Activated gamma-delta T cell (primary cell): ENCODE results near the gene EFCAB8.
"Not testable (repeated sequence)": the region's sequence is repeated elsewhere in the genome, so short reads cannot be mapped to it uniquely, and the experiment has no call there.

Experiments
- DNase-seq: peaks from one replicate; lab custom pipeline; 2025; lab: John Stamatoyannopoulos, UW

The EFCAB8 gene

DNA sequence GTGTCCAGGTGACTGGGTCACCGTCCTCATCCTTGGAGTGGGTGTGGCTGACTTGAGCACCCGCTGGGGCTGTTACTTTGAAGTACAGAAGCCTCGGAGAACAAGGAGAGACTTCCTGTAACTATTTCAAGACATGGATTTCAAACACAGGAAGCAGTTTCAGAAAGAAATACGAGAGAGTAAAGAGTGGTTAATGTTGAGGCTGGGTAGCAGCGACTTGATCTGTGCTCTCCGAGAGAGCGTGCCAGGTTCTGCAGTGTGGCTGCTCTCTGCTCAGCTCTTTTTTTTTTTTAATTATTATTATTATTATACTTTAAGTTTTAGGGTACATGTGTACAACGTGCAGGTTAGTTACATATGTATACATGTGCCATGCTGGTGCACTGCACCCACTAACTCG, 17.5 kb upstream of the EFCAB8 start:
- no peak for DNase-seq

DNA sequence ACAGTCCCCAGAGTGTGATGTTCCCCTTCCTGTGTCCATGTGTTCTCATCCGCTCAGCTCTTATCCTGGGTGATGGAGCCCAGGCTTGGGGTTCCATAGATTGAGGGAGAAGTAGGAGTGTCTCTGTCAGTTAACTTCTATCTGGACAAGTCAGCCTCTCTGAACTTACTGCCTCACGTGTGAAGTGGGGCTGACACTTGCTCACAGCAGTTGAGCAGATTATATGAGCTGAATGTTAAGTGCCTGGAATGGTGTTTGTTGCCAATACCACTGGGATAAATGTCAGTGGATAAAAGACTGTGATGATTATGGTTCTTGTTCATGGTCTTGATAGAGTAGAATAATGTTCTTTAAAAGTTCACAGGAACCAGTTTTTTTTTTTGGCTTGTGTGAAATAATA, 17.1 kb upstream of the EFCAB8 start:
- no peak for DNase-seq

DNA sequence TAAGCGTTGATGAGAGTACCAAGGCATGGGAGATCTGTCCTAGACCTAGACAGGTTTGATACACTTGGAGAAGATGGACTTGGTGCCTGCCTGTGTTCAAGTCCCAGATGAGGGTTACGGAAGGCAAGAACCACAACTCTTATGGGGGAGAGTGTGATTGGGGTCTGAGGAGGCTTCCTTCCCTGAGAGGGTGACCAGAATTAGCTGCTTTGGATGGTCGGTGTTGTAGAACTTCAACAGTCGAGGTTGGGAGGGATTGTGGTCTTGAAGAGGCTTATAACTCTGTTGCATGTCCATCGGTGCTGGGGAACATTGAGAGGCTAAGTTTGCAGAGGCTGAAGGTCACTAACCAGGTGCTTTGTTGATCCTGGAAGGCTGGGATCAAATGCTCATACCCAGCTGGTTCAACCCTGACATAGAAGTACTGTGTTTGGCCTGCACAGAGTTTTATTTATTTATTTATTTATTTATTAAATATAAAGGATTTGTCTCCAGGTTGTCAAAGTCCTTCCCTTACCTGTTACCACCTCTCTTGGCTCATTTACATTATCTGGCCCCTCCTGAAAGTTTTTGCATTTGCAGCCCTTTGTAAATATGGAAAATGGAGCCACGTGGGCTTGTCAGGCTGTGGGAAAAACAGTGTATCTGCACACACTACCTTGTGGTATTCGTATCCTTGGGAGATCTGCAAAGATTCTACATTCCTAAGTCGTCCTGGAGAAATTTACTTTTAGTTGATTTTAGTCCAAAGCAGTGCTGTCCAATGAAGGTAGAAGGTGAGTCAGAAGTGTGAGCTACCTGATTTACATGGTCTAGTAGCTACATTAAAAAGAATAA, 15.8 kb upstream of the EFCAB8 start:
- DNase-seq: no peak

DNA sequence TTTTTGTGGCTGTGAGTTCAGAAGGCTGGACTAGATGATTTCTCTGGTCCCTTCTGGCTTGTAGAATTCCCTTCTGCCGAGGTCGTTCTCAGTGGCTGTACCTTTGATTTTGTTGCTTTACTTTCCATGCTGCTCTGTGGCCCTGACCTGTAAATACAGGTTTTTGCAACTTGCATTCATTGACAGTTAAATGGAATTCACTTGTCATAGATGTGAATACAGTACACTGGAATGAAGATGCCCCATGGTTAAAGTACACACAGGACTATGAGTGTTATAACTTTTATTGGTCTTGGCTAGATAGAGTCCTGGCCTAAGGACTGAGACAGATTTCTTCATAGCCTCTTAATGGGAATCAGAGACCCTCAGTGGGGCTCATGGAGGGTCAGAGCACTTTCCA, 12.9 kb upstream of the EFCAB8 start:
- DNase-seq: no peak

DNA sequence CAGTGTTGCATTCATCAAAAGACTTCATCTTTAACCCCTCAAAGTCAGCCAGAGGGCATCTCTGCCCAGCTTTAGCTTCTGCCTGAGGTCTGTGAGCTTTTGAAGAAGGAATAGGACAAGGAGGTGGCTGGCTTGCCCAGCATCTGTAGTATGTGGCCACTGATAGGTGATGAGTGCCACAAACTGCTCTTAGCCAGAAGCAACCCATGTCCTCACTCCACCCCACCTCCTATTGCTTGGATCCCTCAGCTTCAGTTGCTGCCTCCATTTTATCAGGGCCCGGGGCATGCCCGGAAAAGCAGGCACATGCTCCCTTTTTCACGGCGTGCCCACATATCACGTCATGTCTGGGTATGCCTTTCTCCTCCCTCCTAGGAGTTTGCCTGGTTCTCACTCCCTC, 11.9 kb upstream of the EFCAB8 start:
- DNase-seq: no peak

DNA sequence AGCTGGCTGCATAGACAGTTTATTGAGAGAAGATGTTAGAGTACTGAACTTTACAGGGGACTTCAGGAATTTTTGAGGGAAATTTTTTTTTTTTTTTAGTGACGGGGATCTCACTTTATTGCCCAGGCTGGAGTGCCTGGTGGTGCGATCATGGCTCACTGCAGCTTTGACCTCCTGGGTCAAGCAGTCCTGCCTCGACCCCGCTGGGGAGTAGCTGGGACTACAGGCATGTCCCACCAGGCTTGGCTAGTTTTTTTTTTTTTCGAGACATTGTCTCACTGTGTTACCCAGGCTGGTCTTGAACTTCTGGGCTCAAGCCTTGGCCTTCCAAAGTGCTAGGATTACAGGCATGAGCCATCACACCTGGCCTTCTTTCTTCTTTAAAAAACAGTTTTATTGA, 10.8 kb upstream of the EFCAB8 start:
- DNase-seq: no peak

DNA sequence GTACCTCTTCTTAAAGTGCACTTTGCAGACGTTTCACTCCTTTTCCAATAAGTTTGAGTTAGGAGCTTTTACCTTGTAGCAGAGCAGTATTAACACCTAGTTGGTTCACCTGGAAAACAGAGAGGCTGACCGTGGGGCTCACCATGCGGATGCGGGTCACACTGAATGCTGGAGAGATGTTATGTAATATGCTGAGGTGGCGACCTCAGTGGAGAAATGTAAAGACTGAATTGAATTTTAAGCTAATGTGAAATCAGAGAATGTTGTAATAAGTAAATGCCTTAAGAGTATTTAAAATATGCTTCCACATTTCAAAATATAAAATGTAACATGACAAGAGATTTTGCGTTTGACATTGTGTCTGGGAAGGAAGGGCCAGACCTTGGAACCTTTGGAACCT, 9.9 kb upstream of the EFCAB8 start:
- no peak for DNase-seq

DNA sequence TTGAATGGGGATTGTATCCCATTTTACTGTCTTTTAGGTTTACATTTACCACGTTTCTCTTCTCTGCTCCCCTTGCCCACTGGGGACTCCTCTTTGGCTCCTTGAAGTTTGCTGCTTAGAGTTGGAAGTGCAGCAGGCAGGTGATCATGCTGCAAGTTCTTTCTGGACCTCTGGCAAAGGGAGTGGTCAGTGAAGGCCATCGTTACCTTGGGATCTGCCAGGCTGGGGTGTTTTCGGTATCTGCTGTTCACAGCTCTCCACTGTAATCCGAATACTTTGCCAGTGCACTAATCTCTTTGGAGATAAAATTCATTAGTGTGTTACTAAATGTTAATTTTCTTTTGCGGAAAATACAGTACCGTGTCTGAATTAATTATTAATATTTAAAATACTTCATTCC, 9.1 kb upstream of the EFCAB8 start:
- DNase-seq: no peak

DNA sequence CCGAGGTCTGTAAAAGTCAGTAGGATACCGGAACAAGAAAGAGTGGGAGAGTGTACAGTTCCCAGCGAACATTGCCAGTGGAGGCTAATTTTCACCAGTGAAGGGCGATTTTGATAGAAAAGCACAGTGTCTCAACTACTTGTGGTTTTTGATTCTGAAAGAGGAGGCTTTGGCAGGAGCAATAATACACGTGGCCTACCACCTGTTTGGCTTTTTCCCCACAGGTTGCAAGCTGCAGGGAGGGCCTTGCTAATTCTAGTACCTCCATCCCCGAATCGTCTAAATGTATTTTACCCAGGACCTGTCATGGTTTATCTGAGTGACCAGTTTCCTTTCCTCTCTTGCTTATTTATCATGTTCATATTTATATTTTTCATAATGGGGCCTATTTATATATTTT, 3.3 kb upstream of the EFCAB8 start:
- DNase-seq: no peak

DNA sequence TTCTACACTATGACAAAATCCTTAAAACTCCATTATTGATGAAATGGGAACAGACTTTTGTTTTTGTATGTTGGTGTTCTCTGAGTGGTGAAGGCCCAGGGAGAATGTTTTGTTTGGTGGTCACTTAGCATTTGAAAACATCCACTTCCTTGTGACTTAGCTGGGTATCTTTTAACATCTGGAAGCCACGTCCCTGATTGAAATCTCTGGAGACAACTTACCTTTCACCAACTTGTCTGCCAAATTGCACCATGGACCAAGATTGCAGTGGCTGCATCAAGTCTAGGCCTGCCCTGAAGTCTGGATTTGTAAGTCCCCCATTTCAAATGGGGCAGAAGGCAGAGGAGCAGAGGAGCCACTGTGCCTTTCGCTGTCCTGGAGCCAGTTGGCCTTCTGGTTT, 534 bp upstream of the EFCAB8 start:
- DNase-seq: no peak

DNA sequence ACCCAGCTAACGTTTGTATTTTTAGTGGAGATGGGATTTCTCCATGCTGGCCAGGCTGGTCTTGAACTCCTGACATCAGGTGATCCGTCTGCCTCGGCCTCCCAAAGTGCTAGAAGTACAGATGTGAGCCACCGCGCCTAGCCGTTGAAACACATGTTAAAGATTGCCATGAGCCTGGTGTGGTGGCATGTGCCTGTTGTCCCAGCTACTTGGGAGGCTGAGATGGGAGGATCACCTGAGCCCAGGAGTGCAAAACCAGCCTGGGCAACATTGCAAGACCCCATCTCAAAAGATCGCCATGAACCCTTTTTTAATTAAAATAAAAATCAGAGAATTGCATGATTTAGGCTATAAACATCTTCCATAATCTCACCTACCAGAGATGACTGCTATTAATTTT, 2.7 kb downstream of the EFCAB8 start:
- no peak for DNase-seq

DNA sequence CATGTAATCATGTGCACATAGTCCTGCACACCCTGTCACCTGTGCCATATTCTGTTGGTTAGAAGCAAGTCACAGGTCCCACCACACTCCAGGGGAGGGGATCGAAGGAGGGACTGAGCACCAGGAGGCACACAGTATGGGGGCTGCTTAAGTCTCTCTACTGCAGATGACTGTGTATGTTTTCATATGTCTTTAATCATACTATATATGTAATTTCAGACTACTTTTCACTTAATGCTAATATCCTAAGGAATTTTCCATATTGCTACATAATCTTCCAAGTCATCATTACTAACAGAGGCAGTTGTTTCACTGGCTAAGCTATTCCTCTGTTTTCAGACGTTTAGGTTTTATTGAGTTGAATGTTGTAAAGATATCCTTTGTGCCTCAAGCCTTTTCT, 10.8 kb downstream of the EFCAB8 start:
- no peak for DNase-seq

DNA sequence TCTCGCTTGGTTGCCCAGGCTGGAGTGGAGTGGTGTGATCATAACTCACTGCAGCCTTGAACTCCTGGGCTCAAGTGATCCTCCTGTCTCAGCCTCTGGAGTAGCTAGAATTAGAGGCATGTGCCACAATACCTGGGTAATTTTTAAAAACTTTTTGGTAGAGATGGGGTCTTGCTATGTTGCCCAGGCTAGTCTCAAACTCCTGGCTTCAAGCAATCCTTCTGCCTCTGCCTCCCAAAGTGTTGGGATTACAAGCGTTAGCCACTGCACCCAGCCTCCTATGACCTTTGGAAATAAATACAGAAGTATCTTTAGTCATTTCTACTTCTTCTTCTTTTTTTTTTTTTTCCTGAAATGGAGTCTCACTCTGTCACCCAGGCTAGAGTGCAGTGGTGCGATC, 11.8 kb downstream of the EFCAB8 start:
- DNase-seq: not testable (repeated sequence)

DNA sequence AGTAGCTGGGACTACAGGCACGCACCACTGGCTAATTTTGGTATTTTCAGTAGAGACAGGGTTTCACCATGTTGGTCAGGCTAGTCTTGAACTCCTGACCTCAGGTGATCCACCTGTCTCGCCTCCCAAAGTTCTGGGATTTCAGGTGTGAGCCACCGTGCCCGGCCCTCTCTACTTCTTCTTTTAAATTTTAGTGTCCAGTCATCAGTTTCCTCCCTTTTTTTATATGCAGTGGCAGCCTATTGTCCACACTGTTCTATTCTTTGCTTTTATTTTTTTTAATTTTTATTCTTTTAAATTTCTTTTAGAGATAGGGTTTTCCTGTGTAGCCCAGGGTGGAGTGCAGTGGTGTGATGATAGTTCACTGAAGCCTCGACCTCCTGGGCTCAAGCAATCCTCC, 12.3 kb downstream of the EFCAB8 start:
- DNase-seq: no peak

DNA sequence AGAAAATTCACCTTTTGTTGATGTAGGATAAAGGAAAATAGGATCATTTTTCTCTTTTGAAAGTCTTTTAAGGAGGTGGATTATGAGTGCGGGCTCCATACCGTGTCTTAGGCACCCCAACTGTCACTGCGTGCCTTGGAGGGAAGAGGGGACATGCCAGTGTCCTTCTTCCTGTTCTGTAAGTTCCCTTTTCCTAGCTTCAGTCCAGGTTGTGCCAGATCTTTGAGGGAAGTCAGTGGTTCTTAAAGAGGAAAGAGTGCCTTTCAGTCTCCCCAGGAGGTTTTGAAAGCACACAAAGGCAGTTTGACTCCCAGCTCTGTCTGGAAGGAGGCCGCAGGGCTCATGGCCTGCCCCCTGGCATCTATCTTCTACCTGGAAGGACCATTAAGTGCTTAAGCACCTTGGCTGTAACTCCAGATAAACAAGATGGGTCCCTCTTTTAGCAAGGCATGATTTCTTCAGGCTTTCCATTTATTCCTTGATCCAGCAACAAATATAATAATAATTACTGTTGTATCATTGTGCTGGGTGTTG, 13.0 kb downstream of the EFCAB8 start:
- DNase-seq: no peak

DNA sequence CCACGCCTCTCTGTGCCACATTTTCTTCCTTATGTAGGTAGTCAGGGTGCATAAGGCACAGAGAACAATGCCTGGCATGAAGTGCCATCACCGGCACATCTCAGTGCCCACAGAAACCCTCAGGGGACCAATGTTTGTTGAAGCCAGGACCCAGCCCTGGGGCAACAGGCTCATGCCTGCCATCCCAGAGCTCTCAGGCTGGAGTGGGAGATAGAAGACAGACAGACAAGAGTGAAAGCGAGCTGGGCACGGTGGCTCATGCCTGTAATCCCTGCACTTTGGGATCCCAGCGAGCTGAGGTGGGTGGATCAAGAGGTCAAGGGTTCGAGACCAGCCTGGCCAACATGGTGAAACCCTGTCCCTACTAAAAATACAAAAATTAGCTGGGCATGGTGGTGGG, 13.5 kb downstream of the EFCAB8 start:
- DNase-seq: no peak

DNA sequence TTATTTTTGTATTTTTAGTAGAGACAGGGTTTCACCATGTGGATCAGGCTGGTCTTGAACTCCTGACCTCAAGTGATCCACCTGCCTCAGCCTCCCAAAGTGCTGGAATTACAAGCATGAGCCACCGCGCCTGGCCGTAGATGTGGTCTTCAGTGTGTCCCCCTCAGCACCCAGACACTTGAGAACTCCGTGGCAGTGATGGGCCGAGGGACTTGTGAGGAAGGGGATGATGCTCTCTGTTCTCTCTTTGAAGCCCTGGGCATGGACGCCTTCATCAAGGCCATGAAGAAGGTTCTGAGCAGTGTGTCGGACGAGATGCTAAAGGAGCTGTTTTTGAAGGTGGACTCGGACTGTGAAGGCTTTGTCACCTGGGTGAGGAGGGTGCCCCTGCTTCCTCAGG, 16.9 kb downstream of the EFCAB8 start:
- no peak for DNase-seq

DNA sequence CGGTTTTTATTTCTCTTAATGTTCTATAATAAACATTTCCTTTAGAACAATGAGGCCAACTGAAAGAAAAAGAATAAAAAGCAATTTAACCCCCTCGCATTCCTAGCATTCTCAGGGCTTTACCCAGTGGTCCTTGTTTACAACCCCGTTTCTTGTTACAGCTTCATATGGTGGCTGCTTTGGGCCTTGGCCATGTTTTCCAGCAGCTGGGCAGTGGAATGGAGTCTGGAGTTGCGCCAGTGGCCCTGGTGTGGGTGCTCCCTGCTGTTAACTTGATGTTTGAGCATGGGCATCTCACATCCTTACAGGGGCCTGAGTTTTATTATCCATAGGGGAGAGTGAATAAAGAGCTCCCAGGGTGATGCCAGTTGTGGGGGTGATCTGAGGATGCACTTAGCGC, 18.8 kb downstream of the EFCAB8 start:
- no peak for DNase-seq

DNA sequence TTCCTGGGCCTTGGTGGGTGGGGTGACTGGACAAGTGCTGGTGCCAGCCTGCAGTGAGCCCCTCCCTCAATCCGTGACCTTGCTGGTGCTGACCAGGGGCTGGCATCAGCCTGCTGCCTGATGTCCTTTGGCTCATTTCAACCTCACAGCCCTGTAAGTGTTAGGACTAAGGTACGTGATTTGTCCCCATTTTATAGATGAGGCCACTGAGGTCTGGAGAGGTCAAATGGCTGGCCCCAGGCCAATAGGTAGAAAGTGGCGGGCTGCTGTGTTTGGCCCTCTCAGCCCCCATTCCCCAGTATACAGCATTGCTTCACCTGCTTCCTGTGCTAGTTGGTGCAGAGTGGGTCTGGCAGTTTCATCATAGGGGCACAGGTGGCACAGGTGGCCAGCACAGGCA, 20.1 kb downstream of the EFCAB8 start:
- no peak for DNase-seq

DNA sequence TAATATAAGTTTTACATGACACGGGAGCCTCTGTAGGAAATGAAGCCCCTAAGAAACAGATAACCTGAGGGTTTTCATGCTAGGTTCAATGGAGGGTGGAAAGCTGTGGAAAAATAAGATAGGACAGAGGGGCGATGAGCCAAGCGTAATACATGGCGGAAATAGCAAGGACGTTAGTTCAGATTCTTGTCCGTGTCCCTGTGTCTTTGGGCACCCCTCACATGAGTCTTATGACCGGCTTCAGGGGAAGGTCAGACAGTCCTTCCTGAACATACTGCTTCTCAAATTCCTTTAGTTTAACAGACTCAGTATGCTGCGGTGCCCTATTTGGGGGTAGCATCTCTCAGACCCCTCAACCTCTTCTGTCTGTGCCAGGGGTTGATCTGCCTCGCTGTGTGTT, 20.8 kb downstream of the EFCAB8 start:
- DNase-seq: no peak

DNA sequence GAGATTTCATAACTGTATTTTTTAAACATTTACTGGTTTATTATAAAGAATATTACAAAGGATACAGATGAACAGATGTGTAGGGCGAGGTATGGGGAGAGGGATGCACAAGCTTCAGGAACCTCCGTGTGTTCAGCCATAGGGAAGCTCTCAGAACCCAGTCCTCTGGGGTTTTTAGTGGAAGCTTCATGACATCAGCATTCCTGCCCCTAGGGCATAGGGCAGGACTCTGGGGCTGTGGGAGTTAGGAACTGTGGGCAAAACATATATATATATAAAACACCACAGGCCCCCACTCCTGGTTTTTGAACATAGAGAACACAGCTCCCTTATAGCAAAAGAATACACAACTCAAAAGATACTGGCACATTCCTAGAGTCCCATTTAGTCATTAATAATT, 21.9 kb downstream of the EFCAB8 start:
- DNase-seq: no peak

DNA sequence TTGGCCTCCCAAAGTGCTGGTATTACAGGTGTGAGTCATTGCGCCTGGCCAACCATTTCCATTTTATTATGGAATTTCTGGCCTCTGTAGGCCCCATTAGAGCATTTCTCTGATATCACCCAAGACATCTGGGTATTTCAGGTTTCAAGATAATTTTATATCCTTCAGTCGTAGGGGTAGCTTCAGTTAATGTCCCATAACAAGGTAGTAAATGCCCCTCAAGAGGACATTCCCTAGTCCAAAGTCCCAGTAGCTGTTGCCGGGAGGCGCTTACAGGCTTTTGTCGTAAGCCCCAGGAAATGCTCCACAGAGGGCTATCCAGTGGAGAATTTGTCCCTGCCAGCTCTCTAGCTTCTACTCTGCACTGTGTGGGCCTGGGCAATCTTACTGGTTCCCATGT, 24.4 kb downstream of the EFCAB8 start:
- no peak for DNase-seq

DNA sequence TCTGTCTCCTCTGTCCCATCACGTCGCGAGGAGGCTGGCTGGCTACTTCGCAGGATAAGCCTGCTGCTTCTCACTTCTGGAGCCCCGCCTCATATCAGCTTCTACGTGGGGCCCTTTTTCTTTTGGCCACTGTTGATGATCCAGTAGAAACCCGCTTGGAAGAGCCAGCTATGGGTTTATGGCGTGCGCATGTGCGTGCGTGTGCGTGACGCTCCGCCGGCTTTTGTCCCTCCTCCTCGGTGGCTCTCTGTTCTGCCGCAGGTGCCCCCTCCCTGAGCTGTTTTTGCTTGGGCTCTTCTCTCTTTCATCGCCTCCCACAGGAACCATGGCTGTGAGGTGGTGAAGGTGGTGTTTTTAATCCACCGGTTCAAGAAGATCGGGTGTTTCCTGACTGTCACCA, 26.5 kb downstream of the EFCAB8 start:
- no peak for DNase-seq

DNA sequence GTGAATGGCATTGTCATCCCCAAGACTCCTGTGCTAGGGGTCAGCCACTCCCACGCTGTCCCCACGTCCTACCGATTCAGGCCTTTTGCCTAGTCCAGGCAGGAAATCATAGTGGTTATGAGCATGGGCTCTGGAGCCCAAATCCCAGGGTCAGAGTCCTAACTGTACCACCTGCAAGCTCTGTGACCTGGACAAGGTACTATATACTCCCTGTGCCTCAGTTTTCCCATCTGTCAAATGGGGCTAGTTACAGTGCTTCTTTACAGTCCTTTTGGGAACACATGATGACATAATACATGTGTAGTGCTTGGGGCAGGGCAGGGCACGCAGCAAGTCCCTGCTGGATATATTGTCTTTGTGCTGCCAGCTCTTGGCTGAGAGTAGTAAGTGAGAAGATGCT, 27.2 kb downstream of the EFCAB8 start:
- DNase-seq: no peak
